Measurements from ENCODE around the gene MCTP1.
"Not testable (repeated sequence)": the region's sequence is repeated elsewhere in the genome, so short reads cannot be mapped to it uniquely, and the experiment has no call there.

MCTP1 gene

DNA sequence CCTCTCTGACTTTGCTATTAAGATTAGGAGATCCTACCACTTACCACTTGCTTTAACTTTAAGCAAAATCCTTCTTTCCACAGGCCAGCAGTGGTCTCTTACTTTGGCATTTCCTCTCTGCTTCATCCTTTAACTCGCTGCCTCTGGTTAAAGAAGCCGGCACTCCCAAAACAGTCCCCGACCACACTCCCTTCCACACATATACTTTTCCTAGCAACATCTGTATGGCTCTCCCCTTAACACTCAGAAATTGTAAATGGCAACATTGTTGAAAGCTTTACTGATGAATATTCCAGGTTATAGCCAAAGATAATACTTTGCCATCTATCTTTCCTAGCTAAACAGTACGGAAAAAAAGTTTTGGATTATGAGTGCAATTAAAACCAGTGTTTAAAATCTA lies 133.2 kb downstream of the MCTP1 start:
- DNase-seq: no peak
- no peaks in the 10 kb centered on the region for H3K27me3 ChIP-seq (replicated peaks)
- in situ Hi-C loops (cut with HindIII; ENCODE audit: low pct_ligation_motif_present, low sequenced_read_pairs): no loop called here

DNA sequence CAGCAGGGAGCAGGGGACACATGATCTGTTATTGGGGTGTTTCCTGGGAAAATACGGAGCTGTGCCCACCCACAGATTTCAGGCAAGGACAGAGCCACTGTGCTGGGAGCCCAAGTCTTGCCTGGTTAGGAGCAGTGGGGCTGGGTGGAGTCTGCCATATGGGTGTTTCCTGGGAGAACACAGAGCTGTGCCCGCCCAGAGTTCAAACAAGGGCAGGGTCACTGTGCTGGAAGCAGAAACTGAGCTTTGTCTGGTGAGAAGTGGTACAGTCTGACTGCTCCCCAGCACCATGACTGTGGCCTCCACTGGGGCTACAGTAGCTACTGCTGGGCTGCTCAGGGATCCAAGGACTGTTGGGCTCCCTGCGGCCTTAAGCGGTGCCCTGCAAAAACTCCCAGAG lies 135.5 kb downstream of the MCTP1 start:
- Histone ChIP-seq H3K4me3 (ENCODE audit: low read depth, low read length) (no peak overlapping the region), H3K36me3 (replicated peaks) (no peaks in the 10 kb centered on the region), H3K27me3 (replicated peaks) (no peaks in the 10 kb centered on the region), H3K27ac (no peak overlapping the region)
- TF ChIP-seq, protein P1, sequence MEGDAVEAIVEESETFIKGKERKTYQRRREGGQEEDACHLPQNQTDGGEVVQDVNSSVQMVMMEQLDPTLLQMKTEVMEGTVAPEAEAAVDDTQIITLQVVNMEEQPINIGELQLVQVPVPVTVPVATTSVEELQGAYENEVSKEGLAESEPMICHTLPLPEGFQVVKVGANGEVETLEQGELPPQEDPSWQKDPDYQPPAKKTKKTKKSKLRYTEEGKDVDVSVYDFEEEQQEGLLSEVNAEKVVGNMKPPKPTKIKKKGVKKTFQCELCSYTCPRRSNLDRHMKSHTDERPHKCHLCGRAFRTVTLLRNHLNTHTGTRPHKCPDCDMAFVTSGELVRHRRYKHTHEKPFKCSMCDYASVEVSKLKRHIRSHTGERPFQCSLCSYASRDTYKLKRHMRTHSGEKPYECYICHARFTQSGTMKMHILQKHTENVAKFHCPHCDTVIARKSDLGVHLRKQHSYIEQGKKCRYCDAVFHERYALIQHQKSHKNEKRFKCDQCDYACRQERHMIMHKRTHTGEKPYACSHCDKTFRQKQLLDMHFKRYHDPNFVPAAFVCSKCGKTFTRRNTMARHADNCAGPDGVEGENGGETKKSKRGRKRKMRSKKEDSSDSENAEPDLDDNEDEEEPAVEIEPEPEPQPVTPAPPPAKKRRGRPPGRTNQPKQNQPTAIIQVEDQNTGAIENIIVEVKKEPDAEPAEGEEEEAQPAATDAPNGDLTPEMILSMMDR (IDR thresholded peaks at IDR 0.05; ENCODE audit: low read depth, low read length, missing control alignments): no peak
- in situ Hi-C loops (cut with HindIII; ENCODE audit: low pct_ligation_motif_present, low sequenced_read_pairs): no loop called here
- DNase-seq: no peak

More for the DNA sequence above, 133.2 kb downstream of the MCTP1 start:
- H3K27ac ChIP-seq: no peak overlapping the region
- TF ChIP-seq, protein P1 (IDR thresholded peaks at IDR 0.05; ENCODE audit: low read depth, low read length, missing control alignments): no peak
- H3K4me3 ChIP-seq (ENCODE audit: low read depth, low read length): no peak overlapping the region
- no peaks in the 10 kb centered on the region for H3K36me3 ChIP-seq (replicated peaks)

DNA sequence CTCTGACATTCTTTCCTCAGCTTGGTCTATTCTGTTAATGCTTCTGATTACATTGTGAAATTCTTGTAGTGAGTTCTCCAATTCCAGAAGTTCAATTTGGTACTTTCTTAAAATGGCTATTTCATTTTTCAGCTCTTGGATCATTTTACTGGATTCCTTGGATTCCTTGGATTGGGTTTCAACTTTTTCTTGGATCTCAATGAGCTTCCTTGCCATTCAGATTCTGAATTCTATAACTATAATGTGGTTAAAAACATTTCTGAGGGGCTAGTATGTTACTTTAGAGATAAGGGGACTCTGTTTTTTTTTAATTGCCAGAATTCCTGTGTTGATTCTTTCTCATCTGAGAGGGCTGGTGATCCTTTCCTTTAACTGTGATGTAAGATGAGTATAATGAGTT lies 136.4 kb downstream of the MCTP1 start:
- TF ChIP-seq, protein P1 (IDR thresholded peaks at IDR 0.05; ENCODE audit: low read depth, low read length, missing control alignments): no peak
- H3K27ac ChIP-seq: no peak overlapping the region
- no peak overlapping the region for H3K4me3 ChIP-seq (ENCODE audit: low read depth, low read length)
- in situ Hi-C loops (cut with HindIII; ENCODE audit: low pct_ligation_motif_present, low sequenced_read_pairs): no loop called here
- H3K36me3 ChIP-seq (replicated peaks): no peaks in the 10 kb centered on the region
- no peak for DNase-seq
- no peaks in the 10 kb centered on the region for H3K27me3 ChIP-seq (replicated peaks)

DNA sequence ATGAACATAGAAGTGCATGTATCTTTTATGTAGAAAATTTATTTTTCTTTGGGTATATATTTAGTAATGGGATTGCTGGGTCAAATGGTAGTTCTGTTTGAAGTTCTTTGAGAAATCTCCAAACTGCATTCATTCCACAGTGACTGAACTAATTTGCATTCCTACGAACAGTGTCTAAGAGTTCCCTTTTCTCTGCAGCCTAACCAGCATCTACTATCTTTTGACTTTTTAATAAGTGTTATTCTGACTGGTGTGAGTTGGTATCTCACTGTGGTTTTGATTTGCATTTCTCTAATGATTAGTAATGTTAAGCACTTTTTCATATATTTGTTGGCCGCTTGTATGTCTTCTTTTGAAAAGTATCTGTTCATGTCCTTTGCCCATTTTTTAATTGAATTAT lies 141.0 kb downstream of the MCTP1 start:
- DNase-seq; in situ Hi-C loops (cut with HindIII; ENCODE audit: low pct_ligation_motif_present, low sequenced_read_pairs); H3K27me3 ChIP-seq (replicated peaks); H3K27ac ChIP-seq; H3K36me3 ChIP-seq (replicated peaks); H3K4me3 ChIP-seq (ENCODE audit: low read depth, low read length): not testable (repeated sequence)

DNA sequence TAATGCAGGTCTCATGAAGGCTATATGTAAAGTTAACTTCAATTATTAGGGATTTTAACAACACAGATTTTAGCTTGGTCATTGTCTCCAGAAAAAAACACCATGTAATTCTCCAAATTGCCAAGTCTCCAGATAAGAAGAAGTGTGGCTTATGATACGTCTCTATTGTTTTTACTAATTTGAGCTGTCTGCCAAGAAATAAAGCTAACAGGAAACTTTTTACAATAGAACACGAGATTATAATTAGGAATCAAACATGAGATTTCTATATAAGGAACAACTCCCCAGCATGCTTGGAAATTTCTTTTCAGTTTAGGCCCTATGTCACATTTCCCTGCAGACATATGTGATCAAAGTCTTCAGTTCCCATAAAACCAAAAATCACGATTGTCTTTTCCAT lies 142.7 kb downstream of the MCTP1 start:
- H3K27ac ChIP-seq: no peak overlapping the region
- no peaks in the 10 kb centered on the region for H3K36me3 ChIP-seq (replicated peaks)
- in situ Hi-C loops (cut with HindIII; ENCODE audit: low pct_ligation_motif_present, low sequenced_read_pairs): no loop called here
- TF ChIP-seq, protein P1 (IDR thresholded peaks at IDR 0.05; ENCODE audit: low read depth, low read length, missing control alignments): no peak
- H3K27me3 ChIP-seq (replicated peaks): no peaks in the 10 kb centered on the region
- no peak for DNase-seq
- H3K4me3 ChIP-seq (ENCODE audit: low read depth, low read length): no peak overlapping the region

DNA sequence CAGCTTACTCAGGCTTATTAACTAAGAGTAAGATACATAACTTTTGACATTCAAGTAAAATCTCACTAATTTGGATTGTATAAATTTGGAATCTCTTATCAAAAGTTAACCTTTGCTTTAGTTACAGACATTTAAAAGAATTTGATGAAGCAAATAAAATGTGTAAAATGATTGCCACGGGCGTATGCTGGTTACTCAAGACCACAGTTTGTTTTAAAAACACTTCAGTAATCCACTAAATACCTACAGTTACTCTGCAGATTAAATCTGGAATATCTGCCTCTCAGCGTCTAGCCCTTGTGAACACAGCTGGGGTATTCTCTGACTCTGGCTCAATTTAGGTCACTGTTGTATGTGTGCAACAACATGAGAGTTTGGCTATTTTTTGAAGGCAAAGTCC lies 143.8 kb downstream of the MCTP1 start:
- Histone ChIP-seq H3K27ac (no peak overlapping the region), H3K36me3 (replicated peaks) (no peaks in the 10 kb centered on the region), H3K4me3 (ENCODE audit: low read depth, low read length) (no peak overlapping the region), H3K27me3 (replicated peaks) (no peaks in the 10 kb centered on the region)
- DNase-seq: no peak
- TF ChIP-seq, protein P1 (IDR thresholded peaks at IDR 0.05; ENCODE audit: low read depth, low read length, missing control alignments): no peak
- in situ Hi-C loops (cut with HindIII; ENCODE audit: low pct_ligation_motif_present, low sequenced_read_pairs): no loop called here

Measured in brain microvascular endothelial cell (primary cell).